H1 (cell line): ENCODE results near the gene MRI1. TPM values are rescaled to one million over a fixed set of nuclear protein-coding genes. Genes with fewer than 3 reads are reported as not detected.

Experiments used
- CTCF ChIA-PET: fragments of 300-600 bp; sonication (Branson Sonifier 250); formaldehyde crosslinking; loops from one replicate; lab custom pipeline; 2021; ENCODE audit not compliant: partially characterized antibody; lab: Charles Lee
- POLR2A ChIA-PET: fragments of 300-600 bp; sonication (Branson Sonifier 250); formaldehyde crosslinking; loops from one replicate; lab custom pipeline; 2021; ENCODE audit warnings: inconsistent platforms; ENCODE audit not compliant: partially characterized antibody; lab: Charles Lee
- DNase-seq, 2 experiments: peaks; one replicate each; pipeline versions ENCODE4 v3.0.0 to v3.0.0-alpha.2; 2010 to 2022; ENCODE audit warnings: low spot score in 2 of 2, low read depth in 1 of 2, mixed read lengths in 1 of 2
- FAIRE-seq: peaks from 2 replicates; lab custom pipeline; 2011; peaks lifted over from hg19 to GRCh38; lab: Jason Lieb, UNC
- H2AFZ ChIP-seq: 2 replicates; pipeline ENCODE4 v1.8.1; 2012; ENCODE audit warnings: low read length, inconsistent platforms
- H2AK5ac ChIP-seq: 2 replicates; pipeline ENCODE4 v1.6.1; 2013; ENCODE audit warnings: low read depth, low read length
- H2BK120ac ChIP-seq: replicated peaks from 2 replicates; pipeline ENCODE3; 2013; ENCODE audit warnings: low read depth, low read length, inconsistent platforms
- H2BK12ac ChIP-seq: 2 replicates; pipeline ENCODE4 v1.6.1; 2013; ENCODE audit warnings: low read depth, low read length
- H2BK15ac ChIP-seq: 2 replicates; pipeline ENCODE4 v1.6.1; 2013; ENCODE audit warnings: low read length
- H2BK20ac ChIP-seq: 2 replicates; pipeline ENCODE4 v1.6.1; 2013; ENCODE audit warnings: low read length
- H2BK5ac ChIP-seq: 2 replicates; pipeline ENCODE4 v1.6.1; 2013; ENCODE audit warnings: low read depth, low read length
- H3K14ac ChIP-seq: 2 replicates; pipeline ENCODE4 v1.6.1; 2013; ENCODE audit warnings: inconsistent platforms; ENCODE audit not compliant: insufficient read length
- H3K18ac ChIP-seq: 2 replicates; pipeline ENCODE4 v1.6.1; 2013; ENCODE audit warnings: low read length; ENCODE audit errors: extremely low read depth
- H3K23ac ChIP-seq: 2 replicates; pipeline ENCODE4 v1.6.1; 2013; ENCODE audit warnings: inconsistent platforms; ENCODE audit not compliant: insufficient read length
- H3K23me2 ChIP-seq: 2 replicates; pipeline ENCODE4 v1.6.1; 2013; ENCODE audit warnings: low read depth, low read length
- H3K27ac ChIP-seq: 2 replicates; pipeline ENCODE4 v1.6.1; 2011; ENCODE audit warnings: low read depth, low read length, inconsistent platforms
- H3K27me3 ChIP-seq, 4 experiments: replicated peaks in 1 of 4; 1 replicate in 1 of 4; 2 replicates in 3 of 4; pipeline versions ENCODE4 v1.6.1 to v1.8.1; 2011 to 2013; ENCODE audit warnings: low read length in 3 of 4, mild to moderate bottlenecking in 3 of 4, inconsistent platforms in 2 of 4, mixed read lengths in 2 of 4, moderate library complexity in 1 of 4; ENCODE audit not compliant: control insufficient read depth in 3 of 4, insufficient read depth in 3 of 4; ENCODE audit errors: extremely low read depth in 1 of 4
- H3K36me3 ChIP-seq, 4 experiments: 2 replicates each; pipeline versions ENCODE4 v1.6.1 to v1.8.1; 2011 to 2013; ENCODE audit warnings: mild to moderate bottlenecking in 4 of 4, low read length in 3 of 4, moderate library complexity in 2 of 4, control low read depth in 1 of 4, inconsistent platforms in 1 of 4; ENCODE audit not compliant: insufficient read depth in 4 of 4, control insufficient read depth in 2 of 4
- H3K4ac ChIP-seq: replicated peaks from 2 replicates; pipeline ENCODE3; 2013; ENCODE audit warnings: low read length, low read depth, mixed read lengths, inconsistent platforms; ENCODE audit not compliant: insufficient read length
- H3K4me1 ChIP-seq, 4 experiments: replicated peaks in 1 of 4; 1 replicate in 1 of 4; 2 replicates in 3 of 4; pipeline versions ENCODE4 v1.6.1 to v1.8.1; 2011 to 2013; ENCODE audit warnings: low read length in 3 of 4, inconsistent platforms in 2 of 4, mixed read lengths in 1 of 4; ENCODE audit not compliant: insufficient read depth in 4 of 4, control insufficient read depth in 3 of 4
- H3K4me2 ChIP-seq, 2 experiments: 2 replicates each; pipeline versions ENCODE4 v1.6.1 to v1.8.1; 2011 to 2013; ENCODE audit warnings: low read depth in 2 of 2, low read length in 2 of 2, control low read depth in 1 of 2, inconsistent platforms in 1 of 2, mild to moderate bottlenecking in 1 of 2; ENCODE audit not compliant: insufficient read depth in 1 of 2
- H3K4me3 ChIP-seq, 4 experiments: fragments of 200-600, 300-600 bp in 1 of 4; sonication (generic), shearing (Covaris generic), sonication (Bioruptor Twin) in 1 of 4; 2 replicates each; pipeline versions ENCODE4 v1.5.1 to v1.8.1; 2011 to 2016; ENCODE audit warnings: low read length in 4 of 4, low read depth in 3 of 4, control low read depth in 2 of 4, inconsistent platforms in 2 of 4, mild to moderate bottlenecking in 2 of 4, mixed read lengths in 1 of 4, moderate library complexity in 1 of 4; ENCODE audit not compliant: insufficient read depth in 2 of 4; ENCODE audit errors: extremely low read depth in 1 of 4
- H3K56ac ChIP-seq: replicated peaks from 2 replicates; pipeline ENCODE3; 2013; ENCODE audit warnings: low read depth, mild to moderate bottlenecking, mixed read lengths, low read length, inconsistent platforms; ENCODE audit not compliant: insufficient read length
- H3K79me1 ChIP-seq: 2 replicates; pipeline ENCODE4 v1.6.1; 2013; ENCODE audit warnings: low read depth, low read length, control low read depth
- H3K79me2 ChIP-seq, 2 experiments: 2 replicates each; pipeline versions ENCODE4 v1.6.1 to v1.8.1; 2012 to 2013; ENCODE audit warnings: low read length in 2 of 2, mild to moderate bottlenecking in 2 of 2, inconsistent platforms in 1 of 2; ENCODE audit not compliant: insufficient read depth in 2 of 2, control insufficient read depth in 1 of 2
- H3K9ac ChIP-seq, 4 experiments: replicated peaks in 1 of 4; 1 replicate in 1 of 4; 2 replicates in 3 of 4; pipeline versions ENCODE4 v1.6.1 to v1.8.1; 2011 to 2013; ENCODE audit warnings: low read depth in 3 of 4, low read length in 3 of 4, control low read depth in 2 of 4, mild to moderate bottlenecking in 2 of 4, moderate library complexity in 2 of 4, inconsistent platforms in 1 of 4; ENCODE audit errors: extremely low read depth in 1 of 4
- H3K9me3 ChIP-seq, 2 experiments: 2 replicates each; pipeline versions ENCODE4 v1.6.1 to v1.8.1; 2012 to 2013; ENCODE audit warnings: mild to moderate bottlenecking in 2 of 2, moderate library complexity in 2 of 2, control low read depth in 1 of 2, inconsistent platforms in 1 of 2, low read depth in 1 of 2, low read length in 1 of 2, mixed read lengths in 1 of 2; ENCODE audit not compliant: insufficient read depth in 2 of 2
- H4K20me1 ChIP-seq, 2 experiments: replicated peaks in 1 of 2; 2 replicates each; pipeline versions ENCODE3 to v1.8.1; 2011 to 2013; ENCODE audit warnings: inconsistent platforms in 2 of 2, low read length in 2 of 2, mild to moderate bottlenecking in 1 of 2; ENCODE audit not compliant: insufficient read depth in 2 of 2, control insufficient read depth in 1 of 2
- H4K5ac ChIP-seq: 2 replicates; pipeline ENCODE4 v1.6.1; 2013; ENCODE audit warnings: low read length, low read depth, mixed read lengths, inconsistent platforms; ENCODE audit not compliant: insufficient read length
- H4K8ac ChIP-seq: 2 replicates; pipeline ENCODE4 v1.8.0; 2013; ENCODE audit warnings: mild to moderate bottlenecking, moderate library complexity, low read length, inconsistent platforms; ENCODE audit not compliant: insufficient read depth; ENCODE audit errors: extremely low read depth
- H4K91ac ChIP-seq: replicated peaks from 2 replicates; pipeline ENCODE3; 2013; ENCODE audit warnings: low read length, mixed read lengths, inconsistent platforms; ENCODE audit not compliant: insufficient read length
- BCL11A ChIP-seq, 2 experiments: IDR thresholded peaks; one replicate each; pipeline ENCODE4 v1.6.1; 2011; ENCODE audit warnings: low read depth in 2 of 2, low read length in 2 of 2, mild to moderate bottlenecking in 2 of 2
- JUN ChIP-seq: IDR thresholded peaks from 2 replicates; pipeline ENCODE4 v1.6.1; 2011; ENCODE audit warnings: low read depth, mild to moderate bottlenecking, improper control_type of control experiment, low read length
- JUND ChIP-seq: IDR thresholded peaks from 2 replicates; pipeline ENCODE4 v1.6.1; 2011; ENCODE audit warnings: mild to moderate bottlenecking, improper control_type of control experiment, low read length
- POU5F1 ChIP-seq: IDR thresholded peaks from 2 replicates; pipeline ENCODE4 v1.6.1; 2011; ENCODE audit warnings: low read depth, mild to moderate bottlenecking, low read length, moderate library complexity
- SP4 ChIP-seq: IDR thresholded peaks from 2 replicates; pipeline ENCODE4 v1.6.1; 2012; ENCODE audit warnings: low read length, inconsistent platforms
- SUZ12 ChIP-seq: fragments of 200-600 bp; sonication (generic); IDR thresholded peaks from 2 replicates; pipeline ENCODE4 v1.6.1; 2012; ENCODE audit warnings: mild to moderate bottlenecking, inconsistent platforms, low read length, moderate library complexity, mixed read lengths
- TAF1 ChIP-seq: IDR thresholded peaks from 2 replicates; pipeline ENCODE4 v1.6.1; 2011; ENCODE audit warnings: mild to moderate bottlenecking, low read depth, low read length
- TBP ChIP-seq: IDR thresholded peaks from 2 replicates; pipeline ENCODE4 v1.6.1; 2011; ENCODE audit warnings: low read depth, low read length, improper control_type of control experiment
- ZNF274 ChIP-seq: IDR thresholded peaks from 2 replicates; pipeline ENCODE4 v1.7.0; 2012; ENCODE audit warnings: low read length, borderline replicate concordance; ENCODE audit errors: extremely low read depth
- WGBS, 2 experiments: shearing (Covaris generic) in 1 of 2; methylation state at CpG; one replicate each; pipeline versions ENCODE4 v1.1.6 to v1.1.7; 2013 to 2015; ENCODE audit warnings: low lambda C conversion rate in 2 of 2, mixed read lengths in 2 of 2, inconsistent platforms in 1 of 2, low coverage in 1 of 2, missing lambda C conversion rate in 1 of 2; ENCODE audit not compliant: insufficient replicate concordance in 2 of 2, insufficient coverage in 1 of 2, insufficient read length in 1 of 2; ENCODE audit errors: extremely low coverage in 1 of 2, missing lambda C conversion rate in 1 of 2; 5-methylcytosine and 5-hydroxymethylcytosine counted together
- polyA plus RNA-seq, 7 experiments: library from polyadenylated mRNA; depleted of rRNA in 3 of 7; stranded (reverse) in 5 of 7; unstranded in 2 of 7; fragments of >200 nt in 5 of 7; fragments of 200-250 nt in 2 of 7; gene quantifications; 1 replicate in 5 of 7; 2 replicates in 1 of 7; 4 replicates in 1 of 7; pipeline versions ENCODE4 v1.2.1 to v1.2.3, GENCODE V29; 2011 to 2013; ENCODE audit warnings: missing spikeins in 2 of 7, mixed read lengths in 2 of 7
- total RNA-seq: library from RNA; stranded (reverse); fragmentation: NEBNext Ultra II Directional; extraction: Animal tissue kit (Norgen Biotek cat#: 25700); gene quantifications from 2 replicates; pipeline ENCODE4 v1.2.1, GENCODE V29; 2021
- TF ChIP-seq, protein P1 (sequence below), 3 experiments: IDR thresholded peaks; 1 replicate in 2 of 3; 2 replicates in 1 of 3; pipeline versions ENCODE4 v1.5.1 to v1.6.1; 2011; ENCODE audit warnings: low read length in 3 of 3, mild to moderate bottlenecking in 3 of 3, inconsistent platforms in 2 of 3, low read depth in 1 of 3, moderate library complexity in 1 of 3; ENCODE audit not compliant: insufficient read depth in 1 of 3; ENCODE audit errors: control extremely low read depth in 1 of 3

MRI1 gene
- total and polyA plus RNA-seq, 2 of the 8 experiments (the other 6 are each of a cell fraction or from before 2014, with no cell fraction given) = 24.5 to 29.5 TPM

- Histone ChIP-seq H3K18ac (no peak overlapping the region), H3K4ac (no peak overlapping the region), H2BK20ac (no peak overlapping the region), H3K14ac (no peak overlapping the region), H3K4me2 (no peak overlapping the region), H4K8ac (no peak overlapping the region), H2BK15ac (no peak overlapping the region), H4K20me1 (peaks cover 0 to 6% of the 10 kb centered on the region in 2 experiments), H2BK12ac (no peak overlapping the region), H3K4me1 (peaks cover 0 to 7% (median 5%) of the 10 kb centered on the region in 4 experiments; a peak in 5 of 7 replicates), H2AK5ac (no peak overlapping the region), H3K4me3 (no peak overlapping the region), H3K56ac (no peak overlapping the region), H3K79me2 (no peaks in the 10 kb centered on the region), H2BK120ac (no peak overlapping the region), H3K23me2 (peaks cover 7% of the 10 kb centered on the region; the same call in 1 of the 2 replicates), H4K5ac (no peak overlapping the region)
- DNase-seq = no peak
- WGBS, 2 experiments = 86% methylated on average over 2 of the region's 2 CpGs; no CpG with 5 or more reads in 1 of the 2 experiments
- CTCF ChIA-PET = interaction anchor here (0.6 to 2.2 kb wide), 5 partner anchors 9 to 24 kb away, joined by 3 to 7 read pairs (median 3); no protein-coding TSS in a partner anchor
- TF ChIP-seq TAF1 (no peak), BCL11A (IDR thresholded peaks at IDR 0.05; ENCODE audit: low read depth in 2 of 2, low read length in 2 of 2) (no peak), SUZ12 (no peak), TBP (no peak), ZNF274 (no peak), SP4 (no peak), POU5F1 (no peak), JUN (no peak), JUND (no peak)
- TF ChIP-seq, protein P1, sequence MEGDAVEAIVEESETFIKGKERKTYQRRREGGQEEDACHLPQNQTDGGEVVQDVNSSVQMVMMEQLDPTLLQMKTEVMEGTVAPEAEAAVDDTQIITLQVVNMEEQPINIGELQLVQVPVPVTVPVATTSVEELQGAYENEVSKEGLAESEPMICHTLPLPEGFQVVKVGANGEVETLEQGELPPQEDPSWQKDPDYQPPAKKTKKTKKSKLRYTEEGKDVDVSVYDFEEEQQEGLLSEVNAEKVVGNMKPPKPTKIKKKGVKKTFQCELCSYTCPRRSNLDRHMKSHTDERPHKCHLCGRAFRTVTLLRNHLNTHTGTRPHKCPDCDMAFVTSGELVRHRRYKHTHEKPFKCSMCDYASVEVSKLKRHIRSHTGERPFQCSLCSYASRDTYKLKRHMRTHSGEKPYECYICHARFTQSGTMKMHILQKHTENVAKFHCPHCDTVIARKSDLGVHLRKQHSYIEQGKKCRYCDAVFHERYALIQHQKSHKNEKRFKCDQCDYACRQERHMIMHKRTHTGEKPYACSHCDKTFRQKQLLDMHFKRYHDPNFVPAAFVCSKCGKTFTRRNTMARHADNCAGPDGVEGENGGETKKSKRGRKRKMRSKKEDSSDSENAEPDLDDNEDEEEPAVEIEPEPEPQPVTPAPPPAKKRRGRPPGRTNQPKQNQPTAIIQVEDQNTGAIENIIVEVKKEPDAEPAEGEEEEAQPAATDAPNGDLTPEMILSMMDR (IDR thresholded peaks at IDR 0.05; ENCODE audit: control extremely low read depth in 1 of 3, insufficient read depth in 1 of 3, low read depth in 1 of 3, low read length in 3 of 3) = no peak
- TF ChIP-seq, all 59 proteins: peak for 0
- peaks cover 3% of the 10 kb centered on the region; the same call in 1 of the 2 replicates for H3K79me1 ChIP-seq
- no peak overlapping the region for H2BK5ac ChIP-seq
- no peak overlapping the region for H3K9ac ChIP-seq
- no peak overlapping the region for H2AFZ ChIP-seq
- H3K23ac ChIP-seq = no peak overlapping the region
- peaks cover 6 to 28% (median 11%) of the 10 kb centered on the region in 4 experiments for H3K36me3 ChIP-seq
- POLR2A ChIA-PET = interaction anchor here (0.5 to 1.2 kb wide), 4 partner anchors 11 to 73 kb away, joined by 3 to 5 read pairs (median 3); no protein-coding TSS in a partner anchor
- FAIRE-seq = no peak
- no peak overlapping the region for H3K27ac ChIP-seq
- H3K27me3 ChIP-seq = no peaks in the 10 kb centered on the region
- H4K91ac ChIP-seq = no peak overlapping the region
- no peaks in the 10 kb centered on the region for H3K9me3 ChIP-seq
These were observed 57.0 kb downstream of the MRI1 start for GRCh38 chr19:13821292-13821691.
